B cell (primary cell): ENCODE data around the gene NFIB. TPM values are rescaled to one million over a fixed set of nuclear protein-coding genes. Genes with fewer than 3 reads are reported as not detected.

ENCODE experiments used
- ATAC-seq: fragments of 200-7000 bp; cut with Tn5 transposase; one replicate; pipeline ENCODE4 v1.10.0; 2021; ENCODE audit warnings: low read depth, mild to moderate bottlenecking, moderate number of reproducible peaks, moderate library complexity
- CTCF ChIA-PET: fragments of 350-600 bp; sonication (Branson Sonifier 250); formaldehyde crosslinking; loops from one replicate; lab custom pipeline; 2021; ENCODE audit warnings: antibody characterized with exemption, inconsistent platforms; lab: Charles Lee
- POLR2A ChIA-PET: fragments of 350-600 bp; sonication (Branson Sonifier 250); formaldehyde crosslinking; loops from one replicate; lab custom pipeline; 2021; ENCODE audit warnings: antibody characterized with exemption; lab: Charles Lee
- DNase-seq: peaks from one replicate; pipeline ENCODE4 v3.0.0; 2013
- H2AFZ ChIP-seq: 2 replicates; pipeline ENCODE4 v1.6.1; 2012; ENCODE audit warnings: mild to moderate bottlenecking, low read depth, low read length; ENCODE audit not compliant: insufficient read depth, poor library complexity, severe bottlenecking
- H3K27ac ChIP-seq, 2 donors: 1 replicate in 1 of 2; 2 replicates in 1 of 2; pipeline ENCODE4 v1.5.1; 2012 to 2013; ENCODE audit warnings: low read length in 2 of 2, mild to moderate bottlenecking in 2 of 2, moderate library complexity in 1 of 2
- H3K27me3 ChIP-seq, 4 experiments: fragments of 200-600 bp in 1 of 4; sonication (generic) in 1 of 4; replicated peaks in 1 of 4; 1 replicate in 2 of 4; 2 replicates in 2 of 4; pipeline versions ENCODE4 v1.6.1 to v1.7.0; 2013 to 2016; ENCODE audit warnings: low read length in 3 of 4, mild to moderate bottlenecking in 2 of 4, mixed read lengths in 1 of 4, moderate library complexity in 1 of 4; ENCODE audit not compliant: insufficient read depth in 4 of 4, control insufficient read depth in 3 of 4; ENCODE audit errors: control extremely low read depth in 1 of 4
- H3K36me3 ChIP-seq, 2 experiments: replicated peaks in 1 of 2; 1 replicate in 1 of 2; 2 replicates in 1 of 2; pipeline versions ENCODE4 v1.6.1 to v1.7.1; 2013; ENCODE audit warnings: low read length in 1 of 2; ENCODE audit not compliant: insufficient read depth in 2 of 2, control insufficient read depth in 1 of 2; ENCODE audit errors: control extremely low read depth in 1 of 2, extremely low read depth in 1 of 2
- H3K4me1 ChIP-seq, 2 donors: fragments of 200-600 bp in 1 of 2; sonication (generic) in 1 of 2; 1 replicate in 1 of 2; 2 replicates in 1 of 2; pipeline versions ENCODE4 v1.5.1 to v1.6.1; 2013 to 2017; ENCODE audit warnings: low read length in 2 of 2; ENCODE audit not compliant: control insufficient read depth in 2 of 2, insufficient read depth in 2 of 2
- H3K4me2 ChIP-seq: replicated peaks from 2 replicates; pipeline ENCODE3; 2012; ENCODE audit warnings: mild to moderate bottlenecking, low read depth, low read length; ENCODE audit not compliant: poor library complexity, severe bottlenecking
- H3K4me3 ChIP-seq, 5 experiments: fragments of 200-600 bp in 1 of 5; sonication (generic) in 1 of 5; 1 replicate in 3 of 5; 2 replicates in 2 of 5; pipeline versions ENCODE4 v1.5.1 to v1.7.0; 2011 to 2016; ENCODE audit warnings: low read length in 4 of 5, mild to moderate bottlenecking in 4 of 5, low read depth in 2 of 5, control low read depth in 1 of 5, moderate library complexity in 1 of 5; ENCODE audit not compliant: insufficient read depth in 1 of 5; ENCODE audit errors: control extremely low read depth in 1 of 5, extremely low read depth in 1 of 5
- H3K79me2 ChIP-seq: fragments of 200-600 bp; sonication (generic); one replicate; pipeline ENCODE4 v1.6.0; 2016; ENCODE audit warnings: low read length; ENCODE audit not compliant: control insufficient read depth, insufficient read depth
- H3K9ac ChIP-seq: fragments of 200-600 bp; sonication (generic); 2 replicates; pipeline ENCODE4 v1.6.1; 2017; ENCODE audit warnings: mild to moderate bottlenecking, low read length, moderate library complexity
- H3K9me3 ChIP-seq, 3 donors: one replicate each; pipeline versions ENCODE4 v1.6.1 to v1.7.1; 2013; ENCODE audit warnings: low read length in 2 of 3; ENCODE audit not compliant: control insufficient read depth in 2 of 3, insufficient read depth in 1 of 3; ENCODE audit errors: control extremely low read depth in 1 of 3
- H4K20me1 ChIP-seq: 2 replicates; pipeline ENCODE4 v1.6.0; 2012; ENCODE audit warnings: mild to moderate bottlenecking, low read length; ENCODE audit not compliant: insufficient read depth, control insufficient read depth, poor library complexity, severe bottlenecking
- H3K27ac Mint-ChIP-seq: one replicate; pipeline ENCODE4 v1.8.0; 2021; ENCODE audit warnings: mixed read lengths
- H3K27me3 Mint-ChIP-seq: one replicate; pipeline ENCODE4 v1.8.0; 2021; ENCODE audit warnings: mixed read lengths
- H3K4me1 Mint-ChIP-seq: one replicate; pipeline ENCODE4 v1.8.0; 2021; ENCODE audit warnings: mixed read lengths
- H3K4me3 Mint-ChIP-seq: one replicate; pipeline ENCODE4 v1.8.0; 2021; ENCODE audit warnings: mixed read lengths
- H3K9me3 Mint-ChIP-seq: one replicate; pipeline ENCODE4 v1.8.0; 2022; ENCODE audit warnings: mixed read lengths; ENCODE audit not compliant: insufficient read depth
- EZH2 ChIP-seq: IDR thresholded peaks from 2 replicates; pipeline ENCODE4 v1.6.1; 2012; ENCODE audit warnings: borderline replicate concordance, low read depth, mild to moderate bottlenecking, moderate library complexity, low read length; ENCODE audit not compliant: insufficient read depth, poor library complexity, severe bottlenecking
- WGBS: methylation state at CpG from one replicate; pipeline ENCODE4 v1.1.5; 2013; ENCODE audit warnings: missing lambda C conversion rate; ENCODE audit not compliant: insufficient coverage; 5-methylcytosine and 5-hydroxymethylcytosine counted together
- intact Hi-C: fragments of 100-400 bp; cut with micrococcal nuclease; formaldehyde crosslinking; loops from one replicate; pipeline ENCODE4 v1.10.0; 2022
- polyA plus RNA-seq: library from polyadenylated mRNA; depleted of rRNA; stranded (reverse); fragments of >200 nt; gene quantifications from 2 replicates; pipeline ENCODE4 v1.2.3, GENCODE V29; 2012
- total RNA-seq, 2 donors: library from RNA; stranded (reverse); fragments of 120-200 nt in 1 of 2; gene quantifications; 1 replicate in 1 of 2; 2 replicates in 1 of 2; pipeline versions ENCODE4 v1.2.3 to v1.2.4, GENCODE V29; 2013 to 2022
- TF ChIP-seq, protein P1 (sequence below): fragments of 200-600 bp; IDR thresholded peaks from one replicate; pipeline ENCODE4 v1.8.0; 2022; ENCODE audit warnings: antibody characterized with exemption, mild to moderate bottlenecking

NFIB gene
- total and polyA plus RNA-seq, 2 donors (not counting 1 experiment from before 2014, with no cell fraction given), result not detected

DNA sequence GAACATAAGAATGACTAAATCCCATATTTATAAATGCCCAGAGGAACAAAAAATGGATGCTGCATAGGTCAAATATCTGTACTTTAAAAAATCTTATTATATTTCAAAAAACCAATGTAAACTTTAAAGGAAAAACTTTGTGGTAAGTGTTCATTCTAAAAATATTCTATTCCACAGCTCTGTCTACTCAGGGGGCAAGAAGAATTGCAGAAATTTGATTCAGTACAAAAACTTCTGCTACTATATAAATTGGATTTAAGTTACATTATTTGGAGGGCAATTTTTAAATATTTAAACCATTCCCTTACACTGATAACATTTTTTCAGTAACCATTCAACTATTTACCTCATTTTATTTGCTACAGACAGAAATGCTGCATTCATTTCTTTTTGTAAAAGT lies 32.1 kb downstream of the NFIB start:
- Mint-ChIP-seq H3K27ac (no peak overlapping the region), H3K9me3 (no peaks in the 10 kb centered on the region), H3K4me1 (no peaks in the 10 kb centered on the region), H3K4me3 (no peak overlapping the region), H3K27me3 (peaks cover 16% of the 10 kb centered on the region)
- ATAC-seq (no peak), DNase-seq (no peak)
- H3K27me3 ChIP-seq, result peaks cover 0 to 6% (median 0%) of the 10 kb centered on the region in 4 experiments
- H3K4me3 ChIP-seq, result no peak overlapping the region
- no peak overlapping the region for H2AFZ ChIP-seq
- H3K27ac ChIP-seq, result no peak overlapping the region
- H3K9me3 ChIP-seq, result no peaks in the 10 kb centered on the region
- ChIA-PET CTCF (no interaction called here), POLR2A (no interaction called here)
- H4K20me1 ChIP-seq, result no peaks in the 10 kb centered on the region
- no peaks in the 10 kb centered on the region for H3K79me2 ChIP-seq
- no peaks in the 10 kb centered on the region for H3K36me3 ChIP-seq
- H3K9ac ChIP-seq, result no peak overlapping the region
- TF ChIP-seq, protein P1, sequence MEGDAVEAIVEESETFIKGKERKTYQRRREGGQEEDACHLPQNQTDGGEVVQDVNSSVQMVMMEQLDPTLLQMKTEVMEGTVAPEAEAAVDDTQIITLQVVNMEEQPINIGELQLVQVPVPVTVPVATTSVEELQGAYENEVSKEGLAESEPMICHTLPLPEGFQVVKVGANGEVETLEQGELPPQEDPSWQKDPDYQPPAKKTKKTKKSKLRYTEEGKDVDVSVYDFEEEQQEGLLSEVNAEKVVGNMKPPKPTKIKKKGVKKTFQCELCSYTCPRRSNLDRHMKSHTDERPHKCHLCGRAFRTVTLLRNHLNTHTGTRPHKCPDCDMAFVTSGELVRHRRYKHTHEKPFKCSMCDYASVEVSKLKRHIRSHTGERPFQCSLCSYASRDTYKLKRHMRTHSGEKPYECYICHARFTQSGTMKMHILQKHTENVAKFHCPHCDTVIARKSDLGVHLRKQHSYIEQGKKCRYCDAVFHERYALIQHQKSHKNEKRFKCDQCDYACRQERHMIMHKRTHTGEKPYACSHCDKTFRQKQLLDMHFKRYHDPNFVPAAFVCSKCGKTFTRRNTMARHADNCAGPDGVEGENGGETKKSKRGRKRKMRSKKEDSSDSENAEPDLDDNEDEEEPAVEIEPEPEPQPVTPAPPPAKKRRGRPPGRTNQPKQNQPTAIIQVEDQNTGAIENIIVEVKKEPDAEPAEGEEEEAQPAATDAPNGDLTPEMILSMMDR, result no peak
- no peak for TF ChIP-seq EZH2
- no peaks in the 10 kb centered on the region for H3K4me1 ChIP-seq
- intact Hi-C loops, result no loop called here
- H3K4me2 ChIP-seq, result no peak overlapping the region

DNA sequence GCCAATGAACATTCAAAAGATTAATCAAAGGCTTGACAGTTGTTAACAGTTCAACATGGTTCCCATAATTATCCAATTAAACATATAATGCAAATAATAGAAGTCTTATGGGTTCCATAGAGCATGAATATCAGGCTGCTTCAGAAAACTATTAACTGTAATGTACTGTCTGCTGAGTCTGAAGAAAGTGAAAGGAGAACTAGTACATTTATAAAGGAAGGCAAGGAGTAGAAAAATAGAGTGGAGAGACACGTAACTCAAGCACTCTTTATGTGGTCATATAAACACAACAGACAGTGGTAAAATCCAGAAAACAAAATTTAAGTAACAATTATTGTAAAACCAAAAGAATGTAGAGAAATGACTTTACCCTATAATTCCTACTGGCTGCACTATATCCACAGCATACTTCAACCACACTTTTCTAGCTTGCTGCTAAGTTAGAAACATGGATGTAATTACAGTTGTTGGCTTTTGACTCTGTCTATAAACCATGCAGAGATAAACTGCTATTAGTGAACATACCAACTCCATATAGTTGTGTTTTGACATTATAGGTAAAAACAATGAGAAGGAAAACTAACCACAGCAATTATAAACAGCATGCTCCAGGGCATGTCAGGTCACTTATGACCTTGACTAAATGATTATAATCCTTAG lies 32.7 kb downstream of the NFIB start:
- TF ChIP-seq EZH2, result no peak
- TF ChIP-seq, protein P1, result no peak
- H3K4me1 ChIP-seq, result no peaks in the 10 kb centered on the region
- H3K27ac ChIP-seq, result no peak overlapping the region
- DNase-seq (no peak), ATAC-seq (no peak)
- Mint-ChIP-seq H3K27me3 (peaks cover 16% of the 10 kb centered on the region), H3K4me1 (no peaks in the 10 kb centered on the region), H3K27ac (no peak overlapping the region), H3K9me3 (no peaks in the 10 kb centered on the region), H3K4me3 (no peak overlapping the region)
- no peak overlapping the region for H3K4me3 ChIP-seq
- no peak overlapping the region for H2AFZ ChIP-seq
- peaks cover 0 to 6% (median 0%) of the 10 kb centered on the region in 4 experiments for H3K27me3 ChIP-seq
- WGBS, result no CpG with 5 or more reads among the region's 1 CpG
- intact Hi-C loops, result no loop called here
- H3K9me3 ChIP-seq, result no peaks in the 10 kb centered on the region
- H4K20me1 ChIP-seq, result no peaks in the 10 kb centered on the region
- no peaks in the 10 kb centered on the region for H3K79me2 ChIP-seq
- no peak overlapping the region for H3K9ac ChIP-seq
- ChIA-PET POLR2A (no interaction called here), CTCF (no interaction called here)
- no peak overlapping the region for H3K4me2 ChIP-seq
- no peaks in the 10 kb centered on the region for H3K36me3 ChIP-seq
